K562 (cell line): ENCODE measurements around the gene SUB1. TPM values are rescaled to one million over a fixed set of nuclear protein-coding genes. Genes with fewer than 3 reads are reported as not detected.

Experiments
- ARHGAP35 ChIP-seq: fragments of 450-650 bp; IDR thresholded peaks from 2 replicates; pipeline ENCODE4 v1.6.1; 2018; ENCODE audit not compliant: partially characterized antibody
- BRCA1 ChIP-seq, 2 experiments: fragments of 450-650 bp in 1 of 2; sonication (generic) in 1 of 2; formaldehyde crosslinking in 1 of 2; IDR thresholded peaks; 2 replicates each; pipeline versions ENCODE4 v1.5.0 to v1.6.1; 2017 to 2020; ENCODE audit warnings: mild to moderate bottlenecking in 1 of 2, missing genetic modification reagents in 1 of 2
- CBFA2T3 ChIP-seq: fragments of 450-650 bp; IDR thresholded peaks from 2 replicates; pipeline ENCODE4 v1.6.1; 2017
- FOXA1 ChIP-seq: fragments of 450-650 bp; IDR thresholded peaks from 2 replicates; pipeline ENCODE4 v1.6.1; 2016; ENCODE audit warnings: mild to moderate bottlenecking, borderline replicate concordance
- NFATC3 ChIP-seq: fragments of 450-650 bp; IDR thresholded peaks from 2 replicates; pipeline ENCODE4 v1.6.1; 2017; ENCODE audit warnings: mild to moderate bottlenecking
- POLR3G ChIP-seq: IDR thresholded peaks from 2 replicates; pipeline ENCODE4 v1.6.1; 2011; ENCODE audit not compliant: insufficient read length, insufficient replicate concordance; ENCODE audit errors: extremely low read depth
- RBM17 ChIP-seq: fragments of 200-400 bp; formaldehyde crosslinking; IDR thresholded peaks from 2 replicates; pipeline ENCODE4 v1.6.1; 2017; ENCODE audit warnings: low read depth, mild to moderate bottlenecking, low read length, borderline replicate concordance
- ZNF212 ChIP-seq: fragments of 450-650 bp; formaldehyde crosslinking; IDR thresholded peaks from 2 replicates; pipeline ENCODE4 v1.4.0; 2020; ENCODE audit warnings: mild to moderate bottlenecking
- ZNF586 ChIP-seq: fragments of 450-650 bp; formaldehyde crosslinking; conservative IDR thresholded peaks from 2 replicates; pipeline ENCODE4 v1.4.0; 2020; ENCODE audit warnings: mild to moderate bottlenecking, moderate library complexity
- ZNF717 ChIP-seq: fragments of 250-450 bp; sonication (Bioruptor Pico); IDR thresholded peaks from 2 replicates; pipeline ENCODE4 v1.5.0; 2021
- polyA plus RNA-seq, 8 experiments: library from polyadenylated mRNA; depleted of rRNA in 4 of 8; stranded (reverse) in 5 of 8; unstranded in 3 of 8; fragments of >200 nt; fragmentation: Nextera tagmentation in 2 of 8; fragmentation: Illumina TruSeq in 1 of 8; extraction: Ambion mirVana in 2 of 8; extraction: Trizol in 1 of 8; gene quantifications; 2 replicates each; pipeline versions ENCODE4 v1.2.1 to v1.2.3, GENCODE V29; 2011 to 2014; ENCODE audit warnings: inconsistent platforms in 1 of 8, missing spikeins in 1 of 8
- total RNA-seq, 7 experiments: library from RNA; depleted of rRNA in 6 of 7; stranded (reverse); fragments of >200 nt in 6 of 7; fragmentation: Illumina TruSeq in 2 of 7; extraction: Trizol in 2 of 7; gene quantifications; 2 replicates each; pipeline versions ENCODE4 v1.2.1 to v1.2.3, GENCODE V29; 2011 to 2021; ENCODE audit warnings: low replicate concordance in 1 of 7
- TF ChIP-seq, protein P1 (sequence below): IDR thresholded peaks from 3 replicates; pipeline ENCODE4 v1.6.1; 2011; ENCODE audit warnings: borderline replicate concordance, mild to moderate bottlenecking; ENCODE audit not compliant: insufficient read length, insufficient read depth
- TF ChIP-seq, protein P2 (sequence below): sonication (generic); formaldehyde crosslinking; IDR thresholded peaks from 2 replicates; pipeline ENCODE4 v1.8.0; 2022; ENCODE audit warnings: mild to moderate bottlenecking, missing genetic modification reagents, borderline replicate concordance
- TF ChIP-seq, protein P3 (sequence below), 2 experiments: fragments of 450-650 bp; IDR thresholded peaks; 2 replicates each; pipeline ENCODE4 v1.6.1; 2018; ENCODE audit warnings: mild to moderate bottlenecking in 2 of 2, low read depth in 1 of 2; ENCODE audit not compliant: partially characterized antibody in 2 of 2
- TF ChIP-seq, protein P4 (sequence below): IDR thresholded peaks from 2 replicates; pipeline ENCODE4 v1.6.1; 2016; ENCODE audit warnings: missing genetic modification characterization, missing compliant biosample characterization
- TF ChIP-seq, protein P5 (sequence below): sonication (generic); formaldehyde crosslinking; IDR thresholded peaks from 2 replicates; pipeline ENCODE4 v1.8.1; 2023; ENCODE audit warnings: mild to moderate bottlenecking, missing genetic modification reagents, moderate library complexity
- TF ChIP-seq, protein P6 (sequence below): fragments of 150-350 bp; conservative IDR thresholded peaks from 2 replicates; pipeline ENCODE4 v1.6.1; 2014; ENCODE audit warnings: low read length

The SUB1 gene
- total and polyA plus RNA-seq, 9 of the 15 experiments (the other 6 are each of a cell fraction or from before 2014, with no cell fraction given): 336 to 1,031 (median 700) TPM

DNA sequence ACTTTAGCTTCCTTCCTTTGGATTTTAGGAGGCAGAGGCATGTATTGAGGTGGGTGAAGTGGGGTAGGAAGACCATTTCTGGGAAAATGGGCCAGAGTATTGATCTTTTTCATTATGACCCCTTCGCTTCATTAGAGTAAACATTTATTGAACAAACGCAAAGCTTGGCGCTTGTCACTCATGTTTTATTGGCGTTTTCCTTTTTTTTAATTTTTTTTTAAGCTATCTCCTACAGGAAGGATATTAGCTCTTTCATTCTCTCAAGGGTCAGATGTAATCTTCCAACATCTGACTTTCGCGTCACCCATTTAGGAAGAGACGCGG is 273 bp upstream of the SUB1 start (continued):
- TF ChIP-seq, protein P1, sequence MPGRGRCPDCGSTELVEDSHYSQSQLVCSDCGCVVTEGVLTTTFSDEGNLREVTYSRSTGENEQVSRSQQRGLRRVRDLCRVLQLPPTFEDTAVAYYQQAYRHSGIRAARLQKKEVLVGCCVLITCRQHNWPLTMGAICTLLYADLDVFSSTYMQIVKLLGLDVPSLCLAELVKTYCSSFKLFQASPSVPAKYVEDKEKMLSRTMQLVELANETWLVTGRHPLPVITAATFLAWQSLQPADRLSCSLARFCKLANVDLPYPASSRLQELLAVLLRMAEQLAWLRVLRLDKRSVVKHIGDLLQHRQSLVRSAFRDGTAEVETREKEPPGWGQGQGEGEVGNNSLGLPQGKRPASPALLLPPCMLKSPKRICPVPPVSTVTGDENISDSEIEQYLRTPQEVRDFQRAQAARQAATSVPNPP: no peak
- TF ChIP-seq, protein P2, sequence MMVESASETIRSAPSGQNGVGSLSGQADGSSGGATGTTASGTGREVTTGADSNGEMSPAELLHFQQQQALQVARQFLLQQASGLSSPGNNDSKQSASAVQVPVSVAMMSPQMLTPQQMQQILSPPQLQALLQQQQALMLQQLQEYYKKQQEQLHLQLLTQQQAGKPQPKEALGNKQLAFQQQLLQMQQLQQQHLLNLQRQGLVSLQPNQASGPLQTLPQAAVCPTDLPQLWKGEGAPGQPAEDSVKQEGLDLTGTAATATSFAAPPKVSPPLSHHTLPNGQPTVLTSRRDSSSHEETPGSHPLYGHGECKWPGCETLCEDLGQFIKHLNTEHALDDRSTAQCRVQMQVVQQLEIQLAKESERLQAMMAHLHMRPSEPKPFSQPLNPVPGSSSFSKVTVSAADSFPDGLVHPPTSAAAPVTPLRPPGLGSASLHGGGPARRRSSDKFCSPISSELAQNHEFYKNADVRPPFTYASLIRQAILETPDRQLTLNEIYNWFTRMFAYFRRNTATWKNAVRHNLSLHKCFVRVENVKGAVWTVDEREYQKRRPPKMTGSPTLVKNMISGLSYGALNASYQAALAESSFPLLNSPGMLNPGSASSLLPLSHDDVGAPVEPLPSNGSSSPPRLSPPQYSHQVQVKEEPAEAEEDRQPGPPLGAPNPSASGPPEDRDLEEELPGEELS: no peak
- TF ChIP-seq, protein P3, sequence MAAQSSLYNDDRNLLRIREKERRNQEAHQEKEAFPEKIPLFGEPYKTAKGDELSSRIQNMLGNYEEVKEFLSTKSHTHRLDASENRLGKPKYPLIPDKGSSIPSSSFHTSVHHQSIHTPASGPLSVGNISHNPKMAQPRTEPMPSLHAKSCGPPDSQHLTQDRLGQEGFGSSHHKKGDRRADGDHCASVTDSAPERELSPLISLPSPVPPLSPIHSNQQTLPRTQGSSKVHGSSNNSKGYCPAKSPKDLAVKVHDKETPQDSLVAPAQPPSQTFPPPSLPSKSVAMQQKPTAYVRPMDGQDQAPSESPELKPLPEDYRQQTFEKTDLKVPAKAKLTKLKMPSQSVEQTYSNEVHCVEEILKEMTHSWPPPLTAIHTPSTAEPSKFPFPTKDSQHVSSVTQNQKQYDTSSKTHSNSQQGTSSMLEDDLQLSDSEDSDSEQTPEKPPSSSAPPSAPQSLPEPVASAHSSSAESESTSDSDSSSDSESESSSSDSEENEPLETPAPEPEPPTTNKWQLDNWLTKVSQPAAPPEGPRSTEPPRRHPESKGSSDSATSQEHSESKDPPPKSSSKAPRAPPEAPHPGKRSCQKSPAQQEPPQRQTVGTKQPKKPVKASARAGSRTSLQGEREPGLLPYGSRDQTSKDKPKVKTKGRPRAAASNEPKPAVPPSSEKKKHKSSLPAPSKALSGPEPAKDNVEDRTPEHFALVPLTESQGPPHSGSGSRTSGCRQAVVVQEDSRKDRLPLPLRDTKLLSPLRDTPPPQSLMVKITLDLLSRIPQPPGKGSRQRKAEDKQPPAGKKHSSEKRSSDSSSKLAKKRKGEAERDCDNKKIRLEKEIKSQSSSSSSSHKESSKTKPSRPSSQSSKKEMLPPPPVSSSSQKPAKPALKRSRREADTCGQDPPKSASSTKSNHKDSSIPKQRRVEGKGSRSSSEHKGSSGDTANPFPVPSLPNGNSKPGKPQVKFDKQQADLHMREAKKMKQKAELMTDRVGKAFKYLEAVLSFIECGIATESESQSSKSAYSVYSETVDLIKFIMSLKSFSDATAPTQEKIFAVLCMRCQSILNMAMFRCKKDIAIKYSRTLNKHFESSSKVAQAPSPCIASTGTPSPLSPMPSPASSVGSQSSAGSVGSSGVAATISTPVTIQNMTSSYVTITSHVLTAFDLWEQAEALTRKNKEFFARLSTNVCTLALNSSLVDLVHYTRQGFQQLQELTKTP (IDR thresholded peaks at IDR 0.05; ENCODE audit: low read depth in 1 of 2, partially characterized antibody in 2 of 2): no peak
- TF ChIP-seq ZNF586 (CRISPR knock-in tag): no peak
- TF ChIP-seq, protein P4, sequence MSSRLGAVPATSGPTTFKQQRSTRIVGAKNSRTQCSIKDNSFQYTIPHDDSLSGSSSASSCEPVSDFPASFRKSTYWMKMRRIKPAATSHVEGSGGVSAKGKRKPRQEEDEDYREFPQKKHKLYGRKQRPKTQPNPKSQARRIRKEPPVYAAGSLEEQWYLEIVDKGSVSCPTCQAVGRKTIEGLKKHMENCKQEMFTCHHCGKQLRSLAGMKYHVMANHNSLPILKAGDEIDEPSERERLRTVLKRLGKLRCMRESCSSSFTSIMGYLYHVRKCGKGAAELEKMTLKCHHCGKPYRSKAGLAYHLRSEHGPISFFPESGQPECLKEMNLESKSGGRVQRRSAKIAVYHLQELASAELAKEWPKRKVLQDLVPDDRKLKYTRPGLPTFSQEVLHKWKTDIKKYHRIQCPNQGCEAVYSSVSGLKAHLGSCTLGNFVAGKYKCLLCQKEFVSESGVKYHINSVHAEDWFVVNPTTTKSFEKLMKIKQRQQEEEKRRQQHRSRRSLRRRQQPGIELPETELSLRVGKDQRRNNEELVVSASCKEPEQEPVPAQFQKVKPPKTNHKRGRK: peak; percentile 82
- TF ChIP-seq, protein P5, sequence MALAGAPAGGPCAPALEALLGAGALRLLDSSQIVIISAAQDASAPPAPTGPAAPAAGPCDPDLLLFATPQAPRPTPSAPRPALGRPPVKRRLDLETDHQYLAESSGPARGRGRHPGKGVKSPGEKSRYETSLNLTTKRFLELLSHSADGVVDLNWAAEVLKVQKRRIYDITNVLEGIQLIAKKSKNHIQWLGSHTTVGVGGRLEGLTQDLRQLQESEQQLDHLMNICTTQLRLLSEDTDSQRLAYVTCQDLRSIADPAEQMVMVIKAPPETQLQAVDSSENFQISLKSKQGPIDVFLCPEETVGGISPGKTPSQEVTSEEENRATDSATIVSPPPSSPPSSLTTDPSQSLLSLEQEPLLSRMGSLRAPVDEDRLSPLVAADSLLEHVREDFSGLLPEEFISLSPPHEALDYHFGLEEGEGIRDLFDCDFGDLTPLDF: no peak
- no peak for TF ChIP-seq ZNF212
- no peak for TF ChIP-seq ARHGAP35
- no peak for TF ChIP-seq BRCA1 (IDR thresholded peaks at IDR 0.05)
- TF ChIP-seq BRCA1 (CRISPR knock-in tag; IDR thresholded peaks at IDR 0.05): no peak
- TF ChIP-seq FOXA1: no peak
- TF ChIP-seq, protein P6, sequence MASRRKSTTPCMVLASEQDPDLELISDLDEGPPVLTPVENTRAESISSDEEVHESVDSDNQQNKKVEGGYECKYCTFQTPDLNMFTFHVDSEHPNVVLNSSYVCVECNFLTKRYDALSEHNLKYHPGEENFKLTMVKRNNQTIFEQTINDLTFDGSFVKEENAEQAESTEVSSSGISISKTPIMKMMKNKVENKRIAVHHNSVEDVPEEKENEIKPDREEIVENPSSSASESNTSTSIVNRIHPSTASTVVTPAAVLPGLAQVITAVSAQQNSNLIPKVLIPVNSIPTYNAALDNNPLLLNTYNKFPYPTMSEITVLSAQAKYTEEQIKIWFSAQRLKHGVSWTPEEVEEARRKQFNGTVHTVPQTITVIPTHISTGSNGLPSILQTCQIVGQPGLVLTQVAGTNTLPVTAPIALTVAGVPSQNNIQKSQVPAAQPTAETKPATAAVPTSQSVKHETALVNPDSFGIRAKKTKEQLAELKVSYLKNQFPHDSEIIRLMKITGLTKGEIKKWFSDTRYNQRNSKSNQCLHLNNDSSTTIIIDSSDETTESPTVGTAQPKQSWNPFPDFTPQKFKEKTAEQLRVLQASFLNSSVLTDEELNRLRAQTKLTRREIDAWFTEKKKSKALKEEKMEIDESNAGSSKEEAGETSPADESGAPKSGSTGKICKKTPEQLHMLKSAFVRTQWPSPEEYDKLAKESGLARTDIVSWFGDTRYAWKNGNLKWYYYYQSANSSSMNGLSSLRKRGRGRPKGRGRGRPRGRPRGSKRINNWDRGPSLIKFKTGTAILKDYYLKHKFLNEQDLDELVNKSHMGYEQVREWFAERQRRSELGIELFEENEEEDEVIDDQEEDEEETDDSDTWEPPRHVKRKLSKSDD: no peak
- TF ChIP-seq CBFA2T3: no peak
- TF ChIP-seq RBM17: no peak
- no peak for TF ChIP-seq POLR3G
- no peak for TF ChIP-seq ZNF717 (CRISPR knock-in tag)
- TF ChIP-seq NFATC3: 0 out of 2 replicates have a peak, but pooled peaks have one; percentile 5
